Liver (tissue), 9 donors: Measurements from ENCODE around the gene CD28. TPM values are rescaled to one million over a fixed set of nuclear protein-coding genes. Genes with fewer than 3 reads are reported as not detected.

Source experiments
- DNase-seq: peaks from one replicate; pipeline ENCODE4 v3.0.0-alpha.2; 2017; ENCODE audit warnings: low spot score
- H3K27ac ChIP-seq, 2 donors: one replicate each; pipeline ENCODE4 v1.7.0; 2013; ENCODE audit warnings: inconsistent platforms in 2 of 2, low read length in 2 of 2, control low read depth in 1 of 2, low read depth in 1 of 2, mild to moderate bottlenecking in 1 of 2
- H3K27me3 ChIP-seq, 4 donors: one replicate each; pipeline versions ENCODE4 v1.6.1 to v1.7.0; 2013; ENCODE audit warnings: low read length in 3 of 4, inconsistent platforms in 1 of 4, mild to moderate bottlenecking in 1 of 4, moderate library complexity in 1 of 4; ENCODE audit not compliant: control insufficient read depth in 4 of 4, insufficient read depth in 4 of 4
- H3K36me3 ChIP-seq, 4 donors: one replicate each; pipeline versions ENCODE4 v1.6.1 to v1.7.0; 2013; ENCODE audit warnings: low read length in 3 of 4, mild to moderate bottlenecking in 3 of 4, low read depth in 1 of 4, moderate library complexity in 1 of 4; ENCODE audit not compliant: control insufficient read depth in 4 of 4, insufficient read depth in 3 of 4
- H3K4me1 ChIP-seq, 4 donors: one replicate each; pipeline versions ENCODE4 v1.6.1 to v1.7.0; 2013; ENCODE audit warnings: low read length in 3 of 4, mild to moderate bottlenecking in 3 of 4, moderate library complexity in 1 of 4; ENCODE audit not compliant: control insufficient read depth in 4 of 4, insufficient read depth in 4 of 4
- H3K4me3 ChIP-seq, 3 donors: one replicate each; pipeline versions ENCODE4 v1.6.1 to v1.7.0; 2013; ENCODE audit warnings: low read length in 3 of 3, control low read depth in 1 of 3, low read depth in 1 of 3, mild to moderate bottlenecking in 1 of 3
- H3K9ac ChIP-seq, 2 donors: one replicate each; pipeline ENCODE4 v1.7.0; 2013; ENCODE audit warnings: low read length in 2 of 2, mild to moderate bottlenecking in 2 of 2, moderate library complexity in 2 of 2, control low read depth in 1 of 2, low read depth in 1 of 2
- H3K9me3 ChIP-seq, 4 donors: one replicate each; pipeline versions ENCODE4 v1.6.1 to v1.7.0; 2013; ENCODE audit warnings: low read length in 3 of 4; ENCODE audit not compliant: control insufficient read depth in 4 of 4
- EGR1 ChIP-seq, 2 donors: IDR thresholded peaks; 2 replicates each; pipeline ENCODE4 v1.6.1; 2016 to 2018; ENCODE audit warnings: antibody characterized with exemption in 2 of 2, low read depth in 2 of 2
- GABPA ChIP-seq, 2 donors: IDR thresholded peaks in 1 of 2; conservative IDR thresholded peaks in 1 of 2; 2 replicates each; pipeline ENCODE4 v1.6.1; 2016; ENCODE audit warnings: antibody characterized with exemption in 2 of 2, mild to moderate bottlenecking in 1 of 2, moderate library complexity in 1 of 2
- HNF4A ChIP-seq, 2 donors: conservative IDR thresholded peaks; 2 replicates each; pipeline ENCODE4 v1.6.1; 2016; ENCODE audit warnings: antibody characterized with exemption in 2 of 2, mild to moderate bottlenecking in 2 of 2
- HNF4G ChIP-seq: IDR thresholded peaks from 2 replicates; pipeline ENCODE4 v1.6.1; 2016; ENCODE audit warnings: antibody characterized with exemption
- JUND ChIP-seq, 2 donors: IDR thresholded peaks; 2 replicates each; pipeline ENCODE4 v1.6.1; 2016; ENCODE audit warnings: antibody characterized with exemption in 2 of 2
- NR2F2 ChIP-seq: IDR thresholded peaks from 2 replicates; pipeline ENCODE4 v1.6.1; 2016; ENCODE audit warnings: antibody characterized with exemption
- RAD21 ChIP-seq, 2 donors: IDR thresholded peaks; 2 replicates each; pipeline ENCODE4 v1.6.1; 2016; ENCODE audit warnings: antibody characterized with exemption in 2 of 2, mild to moderate bottlenecking in 2 of 2
- RXRA ChIP-seq, 2 donors: IDR thresholded peaks; 2 replicates each; pipeline ENCODE4 v1.6.1; 2017 to 2018; ENCODE audit warnings: antibody characterized with exemption in 2 of 2, mild to moderate bottlenecking in 1 of 2
- SP1 ChIP-seq: IDR thresholded peaks from 2 replicates; pipeline ENCODE4 v1.6.1; 2018; ENCODE audit warnings: antibody characterized with exemption, mild to moderate bottlenecking
- TAF1 ChIP-seq: conservative IDR thresholded peaks from 2 replicates; pipeline ENCODE4 v1.6.1; 2016; ENCODE audit warnings: antibody characterized with exemption, mild to moderate bottlenecking
- YY1 ChIP-seq: IDR thresholded peaks from 2 replicates; pipeline ENCODE4 v1.6.1; 2016; ENCODE audit warnings: antibody characterized with exemption, mild to moderate bottlenecking
- WGBS: extraction: QIAGEN DNeasy Blood & Tissue Kit; methylation state at CpG from one replicate; pipeline ENCODE4 v1.1.7; 2013; 5-methylcytosine and 5-hydroxymethylcytosine counted together
- polyA plus RNA-seq, 2 donors: library from polyadenylated mRNA; stranded (reverse) in 1 of 2; unstranded in 1 of 2; fragments of 200-250 nt in 1 of 2; fragments of >200 nt in 1 of 2; fragmentation: Nextera tagmentation in 1 of 2; extraction: Ambion mirVana in 1 of 2; gene quantifications; one replicate each; pipeline versions ENCODE4 v1.2.1 to v1.2.3, GENCODE V29; 2013 to 2015
- total RNA-seq, 2 donors: library from RNA; depleted of rRNA; stranded (reverse); fragments of >200 nt; gene quantifications; one replicate each; pipeline ENCODE4 v1.2.3, GENCODE V29; 2014
- TF ChIP-seq, protein P1 (sequence below): IDR thresholded peaks from 2 replicates; pipeline ENCODE4 v1.6.1; 2016; ENCODE audit warnings: antibody characterized with exemption
- TF ChIP-seq, protein P2 (sequence below): IDR thresholded peaks from 2 replicates; pipeline ENCODE4 v1.6.1; 2016; ENCODE audit warnings: antibody characterized with exemption
- TF ChIP-seq, protein P3 (sequence below): IDR thresholded peaks from 2 replicates; pipeline ENCODE4 v1.6.1; 2016; ENCODE audit warnings: antibody characterized with exemption
- TF ChIP-seq, protein P4 (sequence below): IDR thresholded peaks from 2 replicates; pipeline ENCODE4 v1.6.1; 2016; ENCODE audit warnings: antibody characterized with exemption, mild to moderate bottlenecking
- donor health status: healthy.
- donor health status: healthy.
- donor health status: healthy.
- donor health status: healthy.
- donor health status: healthy.

Gene CD28
- total and polyA plus RNA-seq, 4 donors: 0.08 to 0.93 (median 0.33) TPM

DNA sequence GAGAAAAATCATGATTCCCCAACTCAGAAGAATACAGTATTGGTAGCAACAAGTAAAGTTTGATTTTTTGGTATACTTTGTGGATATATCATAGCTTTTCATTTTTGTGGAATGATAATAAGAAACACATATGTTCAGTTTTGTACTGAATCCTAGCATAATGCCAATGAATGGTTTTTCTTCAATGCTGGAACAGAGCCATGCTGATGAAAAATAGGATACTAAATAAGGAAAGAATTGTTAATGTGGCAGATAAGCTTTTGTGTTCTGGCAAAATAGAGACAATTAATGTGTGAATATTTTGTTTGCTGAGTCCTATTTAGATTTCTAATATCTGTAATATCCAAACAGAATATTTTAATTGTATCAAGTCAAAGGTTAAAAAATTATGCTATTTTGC is 21.9 kb downstream of the CD28 start:
- Histone ChIP-seq H3K4me1 (no peaks in the 10 kb centered on the region), H3K9me3 (no peaks in the 10 kb centered on the region), H3K27me3 (no peaks in the 10 kb centered on the region), H3K36me3 (no peaks in the 10 kb centered on the region), H3K27ac (no peak overlapping the region), H3K9ac (no peak overlapping the region), H3K4me3 (no peak overlapping the region)
- DNase-seq: no peak
- TF ChIP-seq, protein P1, sequence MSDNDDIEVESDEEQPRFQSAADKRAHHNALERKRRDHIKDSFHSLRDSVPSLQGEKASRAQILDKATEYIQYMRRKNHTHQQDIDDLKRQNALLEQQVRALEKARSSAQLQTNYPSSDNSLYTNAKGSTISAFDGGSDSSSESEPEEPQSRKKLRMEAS: no peak
- no peak for TF ChIP-seq RXRA (IDR thresholded peaks at IDR 0.05)
- TF ChIP-seq, protein P2, sequence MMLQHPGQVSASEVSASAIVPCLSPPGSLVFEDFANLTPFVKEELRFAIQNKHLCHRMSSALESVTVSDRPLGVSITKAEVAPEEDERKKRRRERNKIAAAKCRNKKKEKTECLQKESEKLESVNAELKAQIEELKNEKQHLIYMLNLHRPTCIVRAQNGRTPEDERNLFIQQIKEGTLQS: no peak
- no peak for TF ChIP-seq HNF4G
- TF ChIP-seq HNF4A (conservative IDR thresholded peaks at IDR 0.05): no peak
- TF ChIP-seq, protein P3, sequence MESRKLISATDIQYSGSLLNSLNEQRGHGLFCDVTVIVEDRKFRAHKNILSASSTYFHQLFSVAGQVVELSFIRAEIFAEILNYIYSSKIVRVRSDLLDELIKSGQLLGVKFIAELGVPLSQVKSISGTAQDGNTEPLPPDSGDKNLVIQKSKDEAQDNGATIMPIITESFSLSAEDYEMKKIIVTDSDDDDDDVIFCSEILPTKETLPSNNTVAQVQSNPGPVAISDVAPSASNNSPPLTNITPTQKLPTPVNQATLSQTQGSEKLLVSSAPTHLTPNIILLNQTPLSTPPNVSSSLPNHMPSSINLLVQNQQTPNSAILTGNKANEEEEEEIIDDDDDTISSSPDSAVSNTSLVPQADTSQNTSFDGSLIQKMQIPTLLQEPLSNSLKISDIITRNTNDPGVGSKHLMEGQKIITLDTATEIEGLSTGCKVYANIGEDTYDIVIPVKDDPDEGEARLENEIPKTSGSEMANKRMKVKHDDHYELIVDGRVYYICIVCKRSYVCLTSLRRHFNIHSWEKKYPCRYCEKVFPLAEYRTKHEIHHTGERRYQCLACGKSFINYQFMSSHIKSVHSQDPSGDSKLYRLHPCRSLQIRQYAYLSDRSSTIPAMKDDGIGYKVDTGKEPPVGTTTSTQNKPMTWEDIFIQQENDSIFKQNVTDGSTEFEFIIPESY: no peak
- no peak for TF ChIP-seq JUND (IDR thresholded peaks at IDR 0.05)
- TF ChIP-seq YY1: no peak
- TF ChIP-seq EGR1 (IDR thresholded peaks at IDR 0.05; ENCODE audit: low read depth in 2 of 2): no peak
- no peak for TF ChIP-seq TAF1
- no peak for TF ChIP-seq RAD21 (IDR thresholded peaks at IDR 0.05)
- TF ChIP-seq NR2F2: no peak
- no peak for TF ChIP-seq GABPA (IDR thresholded peaks at IDR 0.05 in 1 of 2, conservative IDR thresholded peaks at IDR 0.05 in 1 of 2)

DNA sequence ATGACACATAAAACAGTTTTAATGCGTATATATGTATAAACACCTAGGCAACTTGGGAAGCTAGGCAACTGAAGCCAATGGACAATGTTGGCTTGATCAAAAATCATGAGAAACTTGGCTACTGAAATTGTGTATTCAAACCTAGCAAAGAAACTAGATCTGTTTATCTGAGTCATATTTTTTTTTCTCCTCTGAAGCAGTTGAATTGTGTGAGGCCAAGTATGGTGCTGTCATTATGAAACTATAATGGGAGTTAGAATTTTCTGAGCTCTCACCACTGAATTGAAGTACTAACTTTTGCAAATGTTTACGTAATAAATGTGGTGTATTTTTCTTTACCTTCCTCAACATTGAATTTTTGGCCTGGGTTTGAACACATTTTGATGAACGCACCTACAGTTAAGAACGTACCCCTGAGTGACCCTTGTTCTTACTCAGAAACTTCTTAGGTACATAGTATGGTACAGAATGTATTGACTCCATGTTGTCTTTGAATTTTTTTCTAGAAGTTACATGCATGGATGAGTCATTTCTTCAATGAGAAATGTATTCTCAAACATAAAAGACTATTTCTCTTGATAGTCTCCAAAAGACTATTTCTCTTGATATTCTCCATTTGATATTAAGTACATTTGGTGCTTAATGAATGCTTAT is 23.8 kb downstream of the CD28 start:
- H3K36me3 ChIP-seq: no peaks in the 10 kb centered on the region
- H3K4me3 ChIP-seq: no peak overlapping the region
- 95% methylated on average over 4 of the region's 4 CpGs for WGBS
- no peak for TF ChIP-seq TAF1
- TF ChIP-seq HNF4A (conservative IDR thresholded peaks at IDR 0.05): no peak
- no peak for TF ChIP-seq SP1
- TF ChIP-seq, protein P4, sequence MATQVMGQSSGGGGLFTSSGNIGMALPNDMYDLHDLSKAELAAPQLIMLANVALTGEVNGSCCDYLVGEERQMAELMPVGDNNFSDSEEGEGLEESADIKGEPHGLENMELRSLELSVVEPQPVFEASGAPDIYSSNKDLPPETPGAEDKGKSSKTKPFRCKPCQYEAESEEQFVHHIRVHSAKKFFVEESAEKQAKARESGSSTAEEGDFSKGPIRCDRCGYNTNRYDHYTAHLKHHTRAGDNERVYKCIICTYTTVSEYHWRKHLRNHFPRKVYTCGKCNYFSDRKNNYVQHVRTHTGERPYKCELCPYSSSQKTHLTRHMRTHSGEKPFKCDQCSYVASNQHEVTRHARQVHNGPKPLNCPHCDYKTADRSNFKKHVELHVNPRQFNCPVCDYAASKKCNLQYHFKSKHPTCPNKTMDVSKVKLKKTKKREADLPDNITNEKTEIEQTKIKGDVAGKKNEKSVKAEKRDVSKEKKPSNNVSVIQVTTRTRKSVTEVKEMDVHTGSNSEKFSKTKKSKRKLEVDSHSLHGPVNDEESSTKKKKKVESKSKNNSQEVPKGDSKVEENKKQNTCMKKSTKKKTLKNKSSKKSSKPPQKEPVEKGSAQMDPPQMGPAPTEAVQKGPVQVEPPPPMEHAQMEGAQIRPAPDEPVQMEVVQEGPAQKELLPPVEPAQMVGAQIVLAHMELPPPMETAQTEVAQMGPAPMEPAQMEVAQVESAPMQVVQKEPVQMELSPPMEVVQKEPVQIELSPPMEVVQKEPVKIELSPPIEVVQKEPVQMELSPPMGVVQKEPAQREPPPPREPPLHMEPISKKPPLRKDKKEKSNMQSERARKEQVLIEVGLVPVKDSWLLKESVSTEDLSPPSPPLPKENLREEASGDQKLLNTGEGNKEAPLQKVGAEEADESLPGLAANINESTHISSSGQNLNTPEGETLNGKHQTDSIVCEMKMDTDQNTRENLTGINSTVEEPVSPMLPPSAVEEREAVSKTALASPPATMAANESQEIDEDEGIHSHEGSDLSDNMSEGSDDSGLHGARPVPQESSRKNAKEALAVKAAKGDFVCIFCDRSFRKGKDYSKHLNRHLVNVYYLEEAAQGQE: no peak
- TF ChIP-seq NR2F2: no peak
- TF ChIP-seq JUND (IDR thresholded peaks at IDR 0.05): no peak
- TF ChIP-seq HNF4G: no peak
- TF ChIP-seq, protein P1: no peak
- H3K9me3 ChIP-seq: no peaks in the 10 kb centered on the region
- H3K27ac ChIP-seq: no peak overlapping the region
- H3K4me1 ChIP-seq: no peaks in the 10 kb centered on the region
- DNase-seq: no peak
- H3K27me3 ChIP-seq: no peaks in the 10 kb centered on the region
- H3K9ac ChIP-seq: no peak overlapping the region
